Measurements from ENCODE around the gene ITFG1.

DNA sequence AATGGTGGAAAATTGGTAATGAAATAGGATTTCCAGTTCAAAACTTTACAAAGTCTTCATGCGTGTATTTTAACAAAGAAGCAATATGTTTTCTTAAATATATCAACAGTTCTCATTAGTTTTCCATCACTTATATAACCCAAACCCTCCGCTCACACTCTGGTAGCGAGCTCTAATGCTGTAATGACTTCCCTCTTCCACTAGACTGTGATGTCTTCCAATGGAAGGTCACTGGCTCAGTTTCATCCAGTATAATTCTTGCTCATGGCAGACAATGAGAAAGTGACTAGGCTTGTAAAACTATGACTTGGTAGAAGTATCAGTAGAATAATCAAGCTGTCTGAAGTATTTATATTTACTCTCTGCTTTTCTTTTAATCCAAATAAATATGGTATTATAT is 349.9 kb downstream of the ITFG1 start:
- no peak for TF ChIP-seq POLR2AphosphoS5 (IDR thresholded peaks at IDR 0.05; ENCODE audit: borderline replicate concordance, low read depth, low read length)
- no peak for TF ChIP-seq EZH2 (IDR thresholded peaks at IDR 0.05)
- TF ChIP-seq FOXP2 (optimal IDR thresholded peaks at IDR 0.05; ENCODE audit: control extremely low read depth, extremely low read length, insufficient read depth), result no peak

All from SK-N-MC (cell line).